GM12891 (cell line): ENCODE measurements around the gene RNF144A.

Experiments
- PAX5 ChIP-seq: IDR thresholded peaks from 2 replicates; pipeline ENCODE4 v1.6.1; 2011; ENCODE audit warnings: low read length, moderate library complexity, mild to moderate bottlenecking; ENCODE audit not compliant: insufficient read depth, severe bottlenecking
- POLR2A ChIP-seq: IDR thresholded peaks from 2 replicates; pipeline ENCODE4 v1.6.1; 2011; ENCODE audit warnings: low read depth, low read length, control low read depth
- POLR2AphosphoS5 ChIP-seq: IDR thresholded peaks from 2 replicates; pipeline ENCODE4 v1.6.1; 2011; ENCODE audit warnings: low read depth, low read length, control low read depth
- POU2F2 ChIP-seq: IDR thresholded peaks from 2 replicates; pipeline ENCODE4 v1.6.1; 2011; ENCODE audit warnings: low read depth, mild to moderate bottlenecking, control low read depth, low read length, moderate library complexity
- TAF1 ChIP-seq: IDR thresholded peaks from 2 replicates; pipeline ENCODE4 v1.6.1; 2011; ENCODE audit warnings: low read depth, low read length, control low read depth

DNA sequence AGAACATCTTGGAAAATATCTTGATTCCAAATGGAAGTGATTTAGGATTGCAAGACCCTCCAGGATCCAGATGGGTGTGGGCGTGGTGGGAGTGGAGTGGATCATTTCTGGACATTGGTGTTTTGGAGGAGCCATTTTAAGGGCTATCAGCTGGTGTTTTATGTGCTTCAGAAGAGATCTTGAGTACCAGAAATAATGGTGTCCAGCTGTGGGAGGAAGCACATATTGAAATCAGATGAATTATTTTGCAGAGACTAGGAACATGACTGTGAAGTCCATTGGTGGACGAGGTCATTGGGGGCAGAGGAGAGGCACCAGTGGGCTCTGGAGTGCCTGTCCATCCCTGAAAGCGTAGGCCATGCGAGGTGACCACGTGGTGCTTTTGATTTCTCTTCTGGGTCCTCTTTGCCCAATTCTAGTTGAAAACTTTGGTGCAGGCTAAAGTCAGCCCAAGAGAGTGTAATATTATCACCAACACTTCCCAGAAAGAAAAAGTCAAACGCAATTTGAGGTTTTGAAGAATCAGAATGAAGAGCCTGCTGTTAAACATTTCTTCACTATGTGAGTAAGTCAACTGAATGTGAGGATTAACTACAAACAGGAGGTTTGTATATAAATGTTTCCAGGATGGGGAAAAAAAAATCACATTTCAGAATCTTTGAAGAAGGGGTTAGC is 31.6 kb downstream of the RNF144A start:
- TF ChIP-seq POLR2A (no peak), POLR2AphosphoS5 (no peak), TAF1 (no peak), PAX5 (no peak), POU2F2 (no peak)
